B cell (primary cell): Measurements from ENCODE around the gene FMN2.

Experiments used
- EZH2 ChIP-seq: IDR thresholded peaks from 2 replicates; pipeline ENCODE4 v1.6.1; 2012; ENCODE audit warnings: borderline replicate concordance, low read depth, mild to moderate bottlenecking, moderate library complexity, low read length; ENCODE audit not compliant: insufficient read depth, poor library complexity, severe bottlenecking
- TF ChIP-seq, protein P1 (sequence below): fragments of 200-600 bp; IDR thresholded peaks from one replicate; pipeline ENCODE4 v1.8.0; 2022; ENCODE audit warnings: antibody characterized with exemption, mild to moderate bottlenecking

DNA sequence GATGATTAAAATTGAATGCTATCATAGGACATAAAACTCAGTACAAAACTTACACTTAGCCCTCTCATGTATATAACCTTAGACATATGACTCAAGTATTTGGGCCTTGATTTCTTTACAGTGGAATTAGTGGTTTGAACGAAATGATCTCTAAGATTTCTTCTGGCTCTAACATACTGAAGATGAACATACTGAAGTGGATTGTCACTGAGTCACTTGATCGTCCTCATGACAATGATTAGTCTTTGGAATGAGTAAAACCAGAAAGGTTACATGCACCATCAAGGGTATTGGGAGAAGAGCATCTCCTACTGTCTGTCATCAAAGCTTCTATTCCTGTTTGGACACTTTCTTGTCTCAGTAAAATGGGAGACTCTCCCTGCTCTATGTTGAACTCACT is 17.4 kb downstream of the FMN2 start:
- TF ChIP-seq, protein P1, sequence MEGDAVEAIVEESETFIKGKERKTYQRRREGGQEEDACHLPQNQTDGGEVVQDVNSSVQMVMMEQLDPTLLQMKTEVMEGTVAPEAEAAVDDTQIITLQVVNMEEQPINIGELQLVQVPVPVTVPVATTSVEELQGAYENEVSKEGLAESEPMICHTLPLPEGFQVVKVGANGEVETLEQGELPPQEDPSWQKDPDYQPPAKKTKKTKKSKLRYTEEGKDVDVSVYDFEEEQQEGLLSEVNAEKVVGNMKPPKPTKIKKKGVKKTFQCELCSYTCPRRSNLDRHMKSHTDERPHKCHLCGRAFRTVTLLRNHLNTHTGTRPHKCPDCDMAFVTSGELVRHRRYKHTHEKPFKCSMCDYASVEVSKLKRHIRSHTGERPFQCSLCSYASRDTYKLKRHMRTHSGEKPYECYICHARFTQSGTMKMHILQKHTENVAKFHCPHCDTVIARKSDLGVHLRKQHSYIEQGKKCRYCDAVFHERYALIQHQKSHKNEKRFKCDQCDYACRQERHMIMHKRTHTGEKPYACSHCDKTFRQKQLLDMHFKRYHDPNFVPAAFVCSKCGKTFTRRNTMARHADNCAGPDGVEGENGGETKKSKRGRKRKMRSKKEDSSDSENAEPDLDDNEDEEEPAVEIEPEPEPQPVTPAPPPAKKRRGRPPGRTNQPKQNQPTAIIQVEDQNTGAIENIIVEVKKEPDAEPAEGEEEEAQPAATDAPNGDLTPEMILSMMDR = no peak
- TF ChIP-seq EZH2 = no peak
